IMR-90 (cell line): ENCODE measurements around the gene PCDHB12. TPM values are rescaled to one million over a fixed set of nuclear protein-coding genes. Genes with fewer than 3 reads are reported as not detected.

Source experiments
- ATAC-seq: fragments of 200-7000 bp; cut with Tn5 transposase; 2 replicates; pipeline ENCODE4 v1.9.1; 2020; ENCODE audit warnings: low read depth, mild to moderate bottlenecking, moderate library complexity
- BruUV-seq: library from RNA; stranded (reverse); fragments of 400-500 nt; replicated peaks from 2 replicates; lab custom pipeline; 2021; lab: Mats Ljungman, UMichigan
- CTCF ChIA-PET: fragments of 300-600 bp; formaldehyde crosslinking; extraction: SDS; loops from one replicate; lab custom pipeline; 2021; ENCODE audit warnings: antibody characterized with exemption; lab: Yijun Ruan, JAX
- POLR2A ChIA-PET: fragments of 300-600 bp; sonication (Branson Sonifier 250); formaldehyde crosslinking; loops from one replicate; lab custom pipeline; 2022; ENCODE audit warnings: antibody characterized with exemption; ENCODE audit not compliant: unreplicated experiment; lab: Charles Lee
- DNase-seq: peaks from one replicate; pipeline ENCODE4 v3.0.0; 2013
- H2AFZ ChIP-seq: replicated peaks from 2 replicates; pipeline ENCODE3; 2013; ENCODE audit warnings: low read length, mild to moderate bottlenecking; ENCODE audit not compliant: poor library complexity
- H2AK5ac ChIP-seq: 2 replicates; pipeline ENCODE4 v1.6.1; 2013; ENCODE audit warnings: low read depth, low read length, inconsistent platforms
- H2AK9ac ChIP-seq: replicated peaks from 2 replicates; pipeline ENCODE3; 2013; ENCODE audit warnings: mild to moderate bottlenecking, low read depth, low read length, moderate library complexity; ENCODE audit not compliant: poor library complexity
- H2BK120ac ChIP-seq: 2 replicates; pipeline ENCODE4 v1.6.1; 2013; ENCODE audit warnings: low read depth, low read length, inconsistent platforms
- H2BK15ac ChIP-seq: 3 replicates; pipeline ENCODE4 v1.6.1; 2013; ENCODE audit warnings: low read depth, low read length, inconsistent platforms
- H2BK20ac ChIP-seq: 2 replicates; pipeline ENCODE4 v1.6.1; 2013; ENCODE audit warnings: low read depth, mild to moderate bottlenecking, inconsistent platforms, low read length, moderate library complexity
- H2BK5ac ChIP-seq: 2 replicates; pipeline ENCODE4 v1.6.1; 2013; ENCODE audit warnings: mild to moderate bottlenecking, low read depth, low read length, inconsistent platforms; ENCODE audit not compliant: poor library complexity, severe bottlenecking
- H3K14ac ChIP-seq: replicated peaks from 2 replicates; pipeline ENCODE4 v1.6.1; 2013; ENCODE audit warnings: low read depth, low read length, inconsistent platforms
- H3K18ac ChIP-seq: 2 replicates; pipeline ENCODE4 v1.6.1; 2013; ENCODE audit warnings: low read depth, low read length, control low read depth
- H3K23ac ChIP-seq: 2 replicates; pipeline ENCODE4 v1.6.1; 2013; ENCODE audit warnings: low read depth, low read length, inconsistent platforms
- H3K27ac ChIP-seq: 2 replicates; pipeline ENCODE4 v1.5.1; 2013; ENCODE audit warnings: mild to moderate bottlenecking, control low read depth, low read length; ENCODE audit not compliant: insufficient read depth
- H3K27me3 ChIP-seq: 2 replicates; pipeline ENCODE4 v1.6.1; 2013; ENCODE audit warnings: low read length; ENCODE audit not compliant: control insufficient read depth, insufficient read depth
- H3K36me3 ChIP-seq: 2 replicates; pipeline ENCODE4 v1.6.1; 2013; ENCODE audit warnings: low read length, mixed read lengths; ENCODE audit not compliant: control insufficient read depth, insufficient read depth
- H3K4ac ChIP-seq: 2 replicates; pipeline ENCODE4 v1.6.1; 2013; ENCODE audit warnings: low read depth, low read length, inconsistent platforms
- H3K4me1 ChIP-seq: 2 replicates; pipeline ENCODE4 v1.6.1; 2013; ENCODE audit warnings: low read length, mixed read lengths; ENCODE audit not compliant: control insufficient read depth, insufficient read depth
- H3K4me2 ChIP-seq: 2 replicates; pipeline ENCODE4 v1.6.1; 2013; ENCODE audit warnings: low read depth, mild to moderate bottlenecking, control low read depth, low read length, moderate library complexity
- H3K4me3 ChIP-seq: 2 replicates; pipeline ENCODE4 v1.5.1; 2013; ENCODE audit warnings: low read depth, mild to moderate bottlenecking, control low read depth, low read length, moderate library complexity; ENCODE audit not compliant: insufficient read depth
- H3K56ac ChIP-seq: 2 replicates; pipeline ENCODE4 v1.6.1; 2013; ENCODE audit warnings: low read length, inconsistent platforms; ENCODE audit not compliant: insufficient read depth; ENCODE audit errors: extremely low read depth
- H3K79me1 ChIP-seq, 2 experiments: 2 replicates each; pipeline ENCODE4 v1.6.1; 2013; ENCODE audit warnings: low read length in 2 of 2, inconsistent platforms in 1 of 2, low read depth in 1 of 2
- H3K9ac ChIP-seq: 2 replicates; pipeline ENCODE4 v1.6.1; 2013; ENCODE audit warnings: low read depth, low read length, control low read depth
- H3K9me1 ChIP-seq: 2 replicates; pipeline ENCODE4 v1.6.1; 2013; ENCODE audit warnings: low read length, inconsistent platforms; ENCODE audit not compliant: insufficient read depth
- H3K9me3 ChIP-seq: 2 replicates; pipeline ENCODE4 v1.6.1; 2013; ENCODE audit warnings: low read length; ENCODE audit not compliant: control insufficient read depth, insufficient read depth
- H4K20me1 ChIP-seq: 2 replicates; pipeline ENCODE4 v1.6.1; 2013; ENCODE audit warnings: low read length, inconsistent platforms; ENCODE audit not compliant: insufficient read depth
- H4K5ac ChIP-seq: 2 replicates; pipeline ENCODE4 v1.6.1; 2013; ENCODE audit warnings: mild to moderate bottlenecking, low read depth, low read length, control low read depth
- H4K8ac ChIP-seq, 2 experiments: 2 replicates each; pipeline ENCODE4 v1.6.1; 2013; ENCODE audit warnings: low read depth in 2 of 2, low read length in 2 of 2, control low read depth in 1 of 2, inconsistent platforms in 1 of 2
- H4K91ac ChIP-seq: 2 replicates; pipeline ENCODE4 v1.6.1; 2013; ENCODE audit warnings: low read depth, low read length, inconsistent platforms; ENCODE audit not compliant: insufficient read depth
- BHLHE40 ChIP-seq: fragments of 150-350 bp; IDR thresholded peaks from 2 replicates; pipeline ENCODE4 v1.6.1; 2016; ENCODE audit warnings: mild to moderate bottlenecking, low read depth, low read length
- CEBPB ChIP-seq: IDR thresholded peaks from 2 replicates; pipeline ENCODE4 v1.6.1; 2012; ENCODE audit warnings: low read depth, low read length, improper control_type of control experiment
- CHD1 ChIP-seq: IDR thresholded peaks from 2 replicates; pipeline ENCODE4 v1.6.1; 2012; ENCODE audit warnings: low read depth, low read length, improper control_type of control experiment
- CTCF ChIP-seq: conservative IDR thresholded peaks from 2 replicates; pipeline ENCODE4 v1.5.1; 2012; ENCODE audit warnings: mild to moderate bottlenecking, low read depth, low read length, improper control_type of control experiment
- ELK1 ChIP-seq: fragments of 150-350 bp; IDR thresholded peaks from 2 replicates; pipeline ENCODE4 v1.6.1; 2016; ENCODE audit warnings: low read depth, mild to moderate bottlenecking, low read length, moderate library complexity, borderline replicate concordance
- FOS ChIP-seq: fragments of 150-350 bp; IDR thresholded peaks from 2 replicates; pipeline ENCODE4 v1.6.1; 2016; ENCODE audit warnings: low read depth, low read length
- MAFK ChIP-seq: IDR thresholded peaks from 2 replicates; pipeline ENCODE4 v1.6.1; 2012; ENCODE audit warnings: low read depth, low read length, improper control_type of control experiment
- MAZ ChIP-seq: IDR thresholded peaks from 2 replicates; pipeline ENCODE4 v1.6.1; 2012; ENCODE audit warnings: low read depth, mild to moderate bottlenecking, low read length, improper control_type of control experiment, moderate library complexity, borderline replicate concordance
- MXI1 ChIP-seq: IDR thresholded peaks from 2 replicates; pipeline ENCODE4 v1.6.1; 2012; ENCODE audit warnings: low read depth, mild to moderate bottlenecking, low read length, moderate library complexity, borderline replicate concordance
- NFE2L2 ChIP-seq: fragments of 150-350 bp; IDR thresholded peaks from 2 replicates; pipeline ENCODE4 v1.6.1; 2016; ENCODE audit warnings: low read depth, mild to moderate bottlenecking, low read length
- POLR2A ChIP-seq: IDR thresholded peaks from 2 replicates; pipeline ENCODE4 v1.6.1; 2012; ENCODE audit warnings: mild to moderate bottlenecking, low read depth, low read length
- RAD21 ChIP-seq: IDR thresholded peaks from 2 replicates; pipeline ENCODE4 v1.6.1; 2012; ENCODE audit warnings: low read length, improper control_type of control experiment
- RCOR1 ChIP-seq: IDR thresholded peaks from 2 replicates; pipeline ENCODE4 v1.6.1; 2012; ENCODE audit warnings: mild to moderate bottlenecking, low read length, improper control_type of control experiment; ENCODE audit not compliant: insufficient replicate concordance
- RFX5 ChIP-seq: IDR thresholded peaks from 2 replicates; pipeline ENCODE4 v1.8.0; 2012; ENCODE audit warnings: low read depth, mild to moderate bottlenecking, low read length, moderate library complexity
- SMC3 ChIP-seq: fragments of 150-350 bp; IDR thresholded peaks from 2 replicates; pipeline ENCODE4 v1.6.1; 2016; ENCODE audit warnings: low read depth, mild to moderate bottlenecking, antibody characterized with exemption, low read length, moderate library complexity
- USF2 ChIP-seq: fragments of 150-350 bp; IDR thresholded peaks from 2 replicates; pipeline ENCODE4 v1.6.1; 2017; ENCODE audit warnings: mild to moderate bottlenecking, antibody characterized with exemption, low read length, low read depth
- WGBS, 2 experiments: methylation state at CpG; one replicate each; pipeline versions ENCODE4 v1.1.5 to v1.1.7; 2013; ENCODE audit warnings: missing lambda C conversion rate in 2 of 2; ENCODE audit not compliant: insufficient read length in 1 of 2; ENCODE audit errors: extremely low coverage in 2 of 2; 5-methylcytosine and 5-hydroxymethylcytosine counted together
- dilution Hi-C: fragments of 300-500 bp; cut with HindIII; formaldehyde crosslinking; loops from one replicate; pipeline ENCODE4 v1.14.3; 2018; ENCODE audit warnings: low sequenced_read_pairs; ENCODE audit not compliant: unreplicated experiment
- in situ Hi-C: fragments of 300-500 bp; cut with MboI; formaldehyde crosslinking; loops from 3 replicates; pipeline ENCODE4 v1.14.3; 2019; ENCODE audit warnings: low sequenced_read_pairs, inconsistent platforms, mixed read lengths
- intact Hi-C: fragments of 100-400 bp; cut with micrococcal nuclease; formaldehyde crosslinking; loops from 2 replicates; pipeline ENCODE4 v1.10.0; 2022
- polyA plus RNA-seq, 3 experiments: library from polyadenylated mRNA; depleted of rRNA; stranded (reverse); fragments of >200 nt; gene quantifications; 2 replicates each; pipeline ENCODE4 v1.2.3, GENCODE V29; 2012; ENCODE audit warnings: low replicate concordance in 1 of 3
- total RNA-seq: library from RNA; depleted of rRNA; stranded (reverse); fragments of >200 nt; gene quantifications from 2 replicates; pipeline ENCODE4 v1.2.3, GENCODE V29; 2012

PCDHB12 gene
- total and polyA plus RNA-seq, 2 of the 4 experiments (the other 2 are of a cell fraction) = 0.09 to 0.18 TPM

GRCh38 chr5:141261238-141261546 is 52.7 kb downstream of the PCDHB12 start:
- Histone ChIP-seq H2BK20ac (no peak overlapping the region), H2BK15ac (no peak overlapping the region), H3K18ac (no peak overlapping the region), H3K36me3 (no peaks in the 10 kb centered on the region), H3K4me1 (no peaks in the 10 kb centered on the region), H3K14ac (no peak overlapping the region), H3K27ac (no peak overlapping the region), H3K4me2 (no peak overlapping the region), H2BK5ac (no peak overlapping the region), H3K27me3 (no peaks in the 10 kb centered on the region), H3K4ac (no peak overlapping the region), H4K5ac (no peak overlapping the region), H2BK120ac (no peak overlapping the region), H2AK5ac (no peak overlapping the region), H3K9me3 (peaks cover 48% of the 10 kb centered on the region), H3K79me1 (no peaks in the 10 kb centered on the region), H4K8ac (no peak overlapping the region), H2AFZ (no peak overlapping the region), H3K9me1 (no peaks in the 10 kb centered on the region), H3K56ac (no peak overlapping the region), H3K23ac (no peak overlapping the region), H3K9ac (no peak overlapping the region), H4K20me1 (no peaks in the 10 kb centered on the region), H4K91ac (no peak overlapping the region), H3K4me3 (no peak overlapping the region), H2AK9ac (no peak overlapping the region)
- in situ Hi-C loops = no loop called here
- BruUV-seq = no TSS peak
- no peak for TF ChIP-seq CHD1
- no peak for TF ChIP-seq CEBPB
- no peak for TF ChIP-seq CTCF
- no peak for TF ChIP-seq MAZ
- TF ChIP-seq USF2 = no peak
- no peak for TF ChIP-seq ELK1
- TF ChIP-seq RCOR1 = no peak
- TF ChIP-seq BHLHE40 = no peak
- TF ChIP-seq SMC3 = no peak
- TF ChIP-seq NFE2L2 = no peak
- TF ChIP-seq RAD21 = no peak
- TF ChIP-seq MAFK = no peak
- TF ChIP-seq RFX5 = no peak
- no peak for TF ChIP-seq POLR2A
- no peak for TF ChIP-seq FOS
- TF ChIP-seq MXI1 = no peak
- ChIA-PET POLR2A (no interaction called here), CTCF (no interaction called here)
- ATAC-seq = no peak
- DNase-seq = no peak
- dilution Hi-C loops = no loop called here
- WGBS, 2 experiments = no CpG with 5 or more reads among the region's 1 CpG
- intact Hi-C loops = no loop called here
